ENCODE results near the gene RYR3. TPM values are rescaled to one million over a fixed set of nuclear protein-coding genes. Genes with fewer than 3 reads are reported as not detected.

The RYR3 gene
- total RNA-seq, 1 donor from 2014 or later = not detected

GRCh38 chr15:33448151-33448550 lies 137.4 kb downstream of the RYR3 start:
- CTCF ChIA-PET = no interaction called here

DNA sequence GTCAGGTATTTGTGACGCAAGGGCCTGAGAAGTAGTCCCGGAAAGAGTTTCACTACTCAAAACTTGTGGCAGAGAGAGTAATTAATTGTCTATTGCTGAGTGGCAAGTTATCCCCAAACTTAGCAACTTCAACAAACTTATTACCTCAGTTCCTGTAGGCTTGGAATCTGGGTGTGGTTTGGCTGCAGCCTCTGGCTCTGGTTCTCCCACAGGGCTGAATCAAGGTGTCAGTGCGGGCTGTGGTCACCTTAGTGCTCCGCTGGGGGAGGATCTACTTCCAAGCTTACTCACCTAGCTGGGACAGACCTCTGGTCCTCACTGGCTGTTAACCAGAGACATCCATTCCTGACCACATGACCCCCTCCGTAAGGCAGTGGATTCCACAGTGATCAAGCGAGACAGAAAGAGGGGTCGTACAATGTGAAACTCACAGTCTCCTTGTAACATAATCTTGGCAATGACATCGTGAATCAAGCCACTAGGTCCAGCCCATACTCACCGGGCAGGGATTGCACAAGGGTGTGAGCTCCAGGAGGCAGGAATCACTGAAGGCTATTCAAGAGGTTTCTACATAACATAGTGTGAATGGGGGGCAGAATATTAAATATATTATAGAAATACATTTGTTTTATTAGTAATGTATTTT lies 138.3 kb downstream of the RYR3 start:
- intact Hi-C loops (cut with micrococcal nuclease) = no loop called here

More at GRCh38 chr15:33448151-33448550, 137.4 kb downstream of the RYR3 start:
- Mint-ChIP-seq H3K27ac (no peak overlapping the region), H3K4me3 (no peak overlapping the region), H3K4me1 (no peaks in the 10 kb centered on the region), H3K9me3 (no peaks in the 10 kb centered on the region), H3K36me3 (ENCODE audit: low read depth) (no peaks in the 10 kb centered on the region), H3K27me3 (peaks cover 14% of the 10 kb centered on the region)
- POLR2A ChIA-PET = no interaction called here
- DNase-seq = no peak
- no peak for TF ChIP-seq CTCF (IDR thresholded peaks at IDR 0.05)
- intact Hi-C loops (cut with micrococcal nuclease) = no loop called here
- no peak for ATAC-seq (ENCODE audit: low read depth)

GRCh38 chr15:33449810-33450209 lies 139.0 kb downstream of the RYR3 start:
- CTCF ChIA-PET = no interaction called here
- peaks cover 12% of the 10 kb centered on the region for H3K27me3 Mint-ChIP-seq
- DNase-seq = no peak
- intact Hi-C loops (cut with micrococcal nuclease) = no loop called here
- no peak overlapping the region for H3K4me3 Mint-ChIP-seq
- no peak overlapping the region for H3K27ac Mint-ChIP-seq
- ATAC-seq (ENCODE audit: low read depth) = no peak
- no peaks in the 10 kb centered on the region for H3K36me3 Mint-ChIP-seq (ENCODE audit: low read depth)
- no peaks in the 10 kb centered on the region for H3K4me1 Mint-ChIP-seq
- POLR2A ChIA-PET = no interaction called here
- no peak for TF ChIP-seq CTCF (IDR thresholded peaks at IDR 0.05)
- no peaks in the 10 kb centered on the region for H3K9me3 Mint-ChIP-seq

More for the DNA sequence above, 138.3 kb downstream of the RYR3 start:
- H3K27ac Mint-ChIP-seq = no peak overlapping the region
- ATAC-seq (ENCODE audit: low read depth) (no peak), DNase-seq (no peak)
- H3K9me3 Mint-ChIP-seq = no peaks in the 10 kb centered on the region
- CTCF ChIA-PET = no interaction called here
- peaks cover 12% of the 10 kb centered on the region for H3K27me3 Mint-ChIP-seq
- no peak overlapping the region for H3K4me3 Mint-ChIP-seq
- POLR2A ChIA-PET = no interaction called here
- no peak for TF ChIP-seq CTCF (IDR thresholded peaks at IDR 0.05)
- no peaks in the 10 kb centered on the region for H3K4me1 Mint-ChIP-seq
- H3K36me3 Mint-ChIP-seq (ENCODE audit: low read depth) = no peaks in the 10 kb centered on the region

DNA sequence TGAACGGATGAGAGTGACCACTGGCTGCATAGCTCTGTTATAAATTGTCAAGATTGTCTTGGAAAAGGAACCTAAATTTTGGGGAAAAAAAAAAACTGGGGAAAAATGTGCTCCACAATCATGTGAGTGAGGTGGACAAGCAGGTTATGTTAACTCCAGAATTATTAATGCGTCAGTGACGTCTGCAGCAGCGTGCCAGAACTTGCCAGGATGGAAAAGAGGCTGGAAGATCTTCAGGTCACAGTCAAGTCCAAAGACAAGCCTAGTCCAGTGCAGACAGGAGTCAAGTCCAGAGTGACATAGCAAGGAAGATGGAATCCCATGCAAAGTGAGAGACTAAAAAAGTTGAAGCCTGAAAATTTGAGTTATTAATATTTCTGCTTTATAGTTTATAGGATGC lies 140.6 kb downstream of the RYR3 start:
- Mint-ChIP-seq H3K27me3 (peaks cover 9% of the 10 kb centered on the region), H3K27ac (no peak overlapping the region), H3K4me3 (no peak overlapping the region), H3K36me3 (ENCODE audit: low read depth) (no peaks in the 10 kb centered on the region), H3K4me1 (no peaks in the 10 kb centered on the region), H3K9me3 (no peaks in the 10 kb centered on the region)
- ChIA-PET CTCF (no interaction called here), POLR2A (no interaction called here)
- DNase-seq (no peak), ATAC-seq (ENCODE audit: low read depth) (no peak)
- TF ChIP-seq CTCF (IDR thresholded peaks at IDR 0.05) = no peak
- intact Hi-C loops (cut with micrococcal nuclease) = no loop called here

- Mint-ChIP-seq H3K27me3 (peaks cover 4% of the 10 kb centered on the region), H3K4me1 (no peaks in the 10 kb centered on the region), H3K4me3 (no peak overlapping the region), H3K9me3 (no peaks in the 10 kb centered on the region), H3K27ac (no peak overlapping the region), H3K36me3 (ENCODE audit: low read depth) (no peaks in the 10 kb centered on the region)
- DNase-seq (no peak), ATAC-seq (ENCODE audit: low read depth) (no peak)
- intact Hi-C loops (cut with micrococcal nuclease) = no loop called here
- ChIA-PET CTCF (no interaction called here), POLR2A (no interaction called here)
- no peak for TF ChIP-seq CTCF (IDR thresholded peaks at IDR 0.05)
Measured at GRCh38 chr15:33453761-33454160, 143.0 kb downstream of the RYR3 start.

Data from activated B cell treated with CpG ODN at 0.5 μM for 24 hours (primary cell).